Astrocyte of the spinal cord (primary cell): ENCODE data around the gene IL21.

ENCODE experiments used
- DNase-seq: peaks from one replicate; pipeline ENCODE4 v3.0.0; 2011; ENCODE audit warnings: low read depth, low spot score
- H3K4me3 ChIP-seq: 2 replicates; pipeline ENCODE4 v1.5.1; 2011; ENCODE audit warnings: low read depth, mild to moderate bottlenecking, low read length, moderate library complexity
- in situ Hi-C: cut with HindIII; loops from 2 replicates; pipeline ENCODE4 v1.10.0; 2017; ENCODE audit warnings: low sequenced_read_pairs
- TF ChIP-seq, protein P1 (sequence below): IDR thresholded peaks from 2 replicates; pipeline ENCODE4 v1.5.1; 2012; ENCODE audit warnings: low read depth, mild to moderate bottlenecking, low read length, inconsistent platforms

The IL21 gene

DNA sequence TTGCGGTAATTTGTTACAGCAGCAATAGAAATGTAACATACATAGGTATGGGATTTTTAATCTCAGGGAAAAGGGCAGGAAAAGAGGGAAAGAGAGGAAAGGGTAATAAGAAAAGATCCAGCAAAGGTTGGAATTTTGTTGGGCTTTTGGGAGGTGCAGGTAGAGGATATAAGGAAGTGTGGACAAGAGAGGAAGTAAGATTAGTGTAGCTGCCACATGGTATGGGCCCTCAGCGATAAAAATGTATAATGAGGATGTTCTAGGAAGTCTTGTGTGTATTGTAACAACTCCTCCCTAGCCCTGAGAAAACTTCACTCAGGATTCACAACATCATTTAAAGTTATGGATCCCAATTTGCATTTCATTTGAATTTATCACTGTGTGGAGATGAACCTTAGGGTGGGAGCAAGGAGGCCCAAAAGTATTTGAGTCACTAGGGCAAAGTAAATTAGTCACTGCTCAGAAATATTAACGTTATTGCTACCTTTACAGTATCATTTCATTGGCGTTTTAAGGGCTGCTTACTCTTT is 2.8 kb upstream of the IL21 start:
- DNase-seq: no peak
- in situ Hi-C loops: no loop called here
- TF ChIP-seq, protein P1, sequence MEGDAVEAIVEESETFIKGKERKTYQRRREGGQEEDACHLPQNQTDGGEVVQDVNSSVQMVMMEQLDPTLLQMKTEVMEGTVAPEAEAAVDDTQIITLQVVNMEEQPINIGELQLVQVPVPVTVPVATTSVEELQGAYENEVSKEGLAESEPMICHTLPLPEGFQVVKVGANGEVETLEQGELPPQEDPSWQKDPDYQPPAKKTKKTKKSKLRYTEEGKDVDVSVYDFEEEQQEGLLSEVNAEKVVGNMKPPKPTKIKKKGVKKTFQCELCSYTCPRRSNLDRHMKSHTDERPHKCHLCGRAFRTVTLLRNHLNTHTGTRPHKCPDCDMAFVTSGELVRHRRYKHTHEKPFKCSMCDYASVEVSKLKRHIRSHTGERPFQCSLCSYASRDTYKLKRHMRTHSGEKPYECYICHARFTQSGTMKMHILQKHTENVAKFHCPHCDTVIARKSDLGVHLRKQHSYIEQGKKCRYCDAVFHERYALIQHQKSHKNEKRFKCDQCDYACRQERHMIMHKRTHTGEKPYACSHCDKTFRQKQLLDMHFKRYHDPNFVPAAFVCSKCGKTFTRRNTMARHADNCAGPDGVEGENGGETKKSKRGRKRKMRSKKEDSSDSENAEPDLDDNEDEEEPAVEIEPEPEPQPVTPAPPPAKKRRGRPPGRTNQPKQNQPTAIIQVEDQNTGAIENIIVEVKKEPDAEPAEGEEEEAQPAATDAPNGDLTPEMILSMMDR: no peak
- no peak overlapping the region for H3K4me3 ChIP-seq

DNA sequence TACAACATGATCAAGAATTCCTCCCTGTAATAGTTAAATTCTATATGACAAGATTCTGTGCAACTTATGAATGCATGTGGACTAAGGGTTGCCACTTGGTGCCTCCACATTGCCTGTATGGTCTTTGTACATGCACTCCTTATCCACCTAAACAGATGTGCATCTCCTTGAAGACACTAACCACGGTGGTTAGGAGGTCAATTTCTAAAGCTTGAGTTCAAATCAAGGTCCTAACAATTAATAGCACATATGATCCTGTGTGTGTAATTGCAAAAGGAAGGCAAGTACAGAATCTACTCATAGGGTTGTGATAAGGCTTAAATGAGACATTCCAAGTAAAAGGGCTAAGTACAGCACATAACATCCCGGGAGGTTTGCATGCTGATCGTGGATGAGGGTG is 1.5 kb upstream of the IL21 start:
- in situ Hi-C loops: no loop called here
- DNase-seq: no peak
- TF ChIP-seq, protein P1: no peak
- no peak overlapping the region for H3K4me3 ChIP-seq

DNA sequence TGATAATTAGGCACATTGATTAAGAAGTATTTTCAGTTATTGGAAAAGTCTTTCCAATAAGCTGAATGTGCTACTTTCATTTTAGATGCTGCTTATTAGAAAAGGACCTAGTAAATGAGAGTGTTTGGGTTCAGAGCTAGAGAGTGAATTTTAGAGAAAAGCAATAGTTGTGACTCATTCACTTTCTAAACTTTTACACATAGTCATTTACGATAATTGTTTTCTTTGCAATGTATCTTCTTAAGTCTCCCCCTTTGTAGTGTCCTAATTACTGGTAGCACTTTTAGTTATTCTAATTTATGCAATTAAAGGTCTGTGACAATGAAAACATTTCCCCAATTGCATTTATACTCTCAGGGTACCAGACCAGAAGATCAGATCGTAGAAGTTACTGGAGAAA is 1.3 kb downstream of the IL21 start:
- no peak overlapping the region for H3K4me3 ChIP-seq
- TF ChIP-seq, protein P1: no peak
- DNase-seq: no peak
- in situ Hi-C loops: no loop called here

DNA sequence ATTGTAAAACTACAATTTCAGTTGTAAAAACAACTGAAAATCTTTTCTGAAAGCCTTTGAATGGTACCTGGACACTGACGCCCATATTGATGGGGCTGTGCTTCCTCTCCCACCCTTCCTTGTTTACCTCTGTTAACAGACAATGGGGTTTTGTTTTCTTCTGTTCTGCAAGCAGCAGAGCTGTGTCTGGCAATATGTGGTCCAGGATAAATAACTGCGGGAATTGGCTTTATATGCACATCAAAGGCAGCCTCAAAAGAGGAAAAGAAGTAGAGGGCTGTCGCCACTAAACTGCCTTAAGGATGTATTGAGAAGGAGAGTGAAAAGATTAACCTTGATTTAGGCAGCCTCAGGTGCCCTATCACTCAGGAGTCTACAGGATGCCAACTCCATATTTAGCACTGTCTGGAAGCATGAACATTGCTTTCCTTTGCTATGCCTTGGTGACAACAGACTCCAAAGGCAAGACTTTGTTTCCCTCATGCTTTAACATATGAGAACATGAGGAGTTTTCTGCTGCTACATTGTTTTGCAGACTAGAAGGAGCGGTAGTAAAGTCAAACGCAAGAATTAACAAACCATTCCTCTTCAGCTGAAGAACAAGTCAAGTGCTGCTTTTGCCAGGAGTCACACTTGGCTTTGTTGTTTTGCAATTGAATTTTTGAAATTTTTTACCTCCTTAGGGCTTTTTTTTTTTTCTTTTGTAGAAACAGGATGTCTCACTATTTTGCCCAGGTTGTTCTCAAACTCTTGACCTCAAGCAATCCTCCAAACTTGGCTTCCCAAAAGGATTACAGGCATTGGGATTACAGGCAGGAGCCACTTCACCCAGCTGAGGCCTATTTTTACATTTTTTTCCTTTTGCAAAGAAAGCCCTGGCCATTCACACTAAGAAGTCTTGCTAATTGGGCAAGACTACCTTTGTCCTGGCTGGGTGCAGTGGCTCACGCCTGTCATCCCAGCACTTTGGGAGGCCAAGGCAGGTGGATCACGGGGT is 3.0 kb downstream of the IL21 start:
- H3K4me3 ChIP-seq: no peak overlapping the region
- TF ChIP-seq, protein P1: no peak
- no peak for DNase-seq
- in situ Hi-C loops: no loop called here

DNA sequence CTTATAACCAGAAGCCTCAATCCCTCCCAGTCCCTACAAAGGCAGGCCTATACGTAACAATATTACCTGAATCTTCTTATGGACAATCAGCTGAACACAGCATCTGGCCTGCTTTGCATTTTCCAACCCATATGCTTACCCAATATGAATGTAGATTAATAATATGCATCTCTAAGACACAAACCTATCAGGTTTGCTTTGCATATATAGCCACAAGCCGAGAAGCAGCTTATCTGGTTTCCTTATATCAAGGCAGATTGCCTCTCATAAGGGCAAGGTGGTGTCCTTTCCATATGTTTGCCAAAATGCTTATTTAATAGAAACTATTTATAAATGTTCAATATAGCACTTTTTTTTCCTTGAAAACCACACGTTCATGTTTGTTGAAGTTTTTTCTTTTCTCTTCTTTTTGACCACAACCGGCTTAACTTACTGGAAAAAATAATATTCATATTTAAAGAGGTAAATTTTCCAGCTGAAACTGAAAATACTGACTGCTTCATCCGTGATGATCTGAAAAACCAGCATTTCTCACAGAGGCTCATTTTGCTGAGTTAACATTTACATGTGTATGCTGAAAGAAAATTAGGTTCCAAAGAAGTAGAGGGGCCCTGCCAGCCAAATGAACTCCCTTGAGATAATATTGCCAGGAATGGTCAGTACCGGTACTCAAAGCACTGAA is 3.8 kb downstream of the IL21 start:
- in situ Hi-C loops: no loop called here
- no peak for DNase-seq
- H3K4me3 ChIP-seq: no peak overlapping the region
- TF ChIP-seq, protein P1: no peak

DNA sequence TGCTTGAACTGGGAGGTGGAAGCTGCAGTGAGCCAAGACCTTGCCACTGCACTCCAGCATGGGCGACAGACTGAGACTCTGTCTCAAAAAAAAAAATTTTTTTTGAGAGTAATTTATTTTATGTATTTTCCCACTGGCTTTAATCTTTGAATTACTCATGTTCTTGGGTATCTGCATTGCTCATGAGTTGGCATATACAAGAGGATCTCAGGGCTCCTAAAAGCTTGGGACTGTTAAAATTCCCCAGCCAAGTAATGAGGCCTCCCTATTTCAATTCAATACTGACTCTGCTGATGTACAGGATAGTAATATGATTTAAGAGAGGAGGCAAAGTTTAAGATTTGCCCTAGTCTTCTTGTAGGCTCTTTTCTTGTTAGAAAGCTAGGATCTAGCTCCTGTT is 6.2 kb downstream of the IL21 start:
- TF ChIP-seq, protein P1: no peak
- in situ Hi-C loops: no loop called here
- no peak for DNase-seq

More for the DNA sequence above, 6.2 kb downstream of the IL21 start:
- H3K4me3 ChIP-seq: no peak overlapping the region
